OCI-LY1 (cell line): ENCODE results near the gene BCL2.

Experiments
- EZH2 ChIP-seq: fragments of 200-600 bp; sonication (generic), shearing (Covaris generic); IDR thresholded peaks from 2 replicates; pipeline ENCODE4 v1.8.0; 2017; ENCODE audit warnings: borderline replicate concordance, mixed run types, mild to moderate bottlenecking, antibody characterized with exemption, low read length, moderate library complexity, mixed read lengths
- TF ChIP-seq, protein P1 (sequence below): fragments of 200-600 bp; sonication (generic), shearing (Covaris generic); IDR thresholded peaks from 2 replicates; pipeline ENCODE4 v1.5.1; 2017; ENCODE audit warnings: mild to moderate bottlenecking, antibody characterized with exemption, low read length, moderate library complexity, mixed read lengths

DNA sequence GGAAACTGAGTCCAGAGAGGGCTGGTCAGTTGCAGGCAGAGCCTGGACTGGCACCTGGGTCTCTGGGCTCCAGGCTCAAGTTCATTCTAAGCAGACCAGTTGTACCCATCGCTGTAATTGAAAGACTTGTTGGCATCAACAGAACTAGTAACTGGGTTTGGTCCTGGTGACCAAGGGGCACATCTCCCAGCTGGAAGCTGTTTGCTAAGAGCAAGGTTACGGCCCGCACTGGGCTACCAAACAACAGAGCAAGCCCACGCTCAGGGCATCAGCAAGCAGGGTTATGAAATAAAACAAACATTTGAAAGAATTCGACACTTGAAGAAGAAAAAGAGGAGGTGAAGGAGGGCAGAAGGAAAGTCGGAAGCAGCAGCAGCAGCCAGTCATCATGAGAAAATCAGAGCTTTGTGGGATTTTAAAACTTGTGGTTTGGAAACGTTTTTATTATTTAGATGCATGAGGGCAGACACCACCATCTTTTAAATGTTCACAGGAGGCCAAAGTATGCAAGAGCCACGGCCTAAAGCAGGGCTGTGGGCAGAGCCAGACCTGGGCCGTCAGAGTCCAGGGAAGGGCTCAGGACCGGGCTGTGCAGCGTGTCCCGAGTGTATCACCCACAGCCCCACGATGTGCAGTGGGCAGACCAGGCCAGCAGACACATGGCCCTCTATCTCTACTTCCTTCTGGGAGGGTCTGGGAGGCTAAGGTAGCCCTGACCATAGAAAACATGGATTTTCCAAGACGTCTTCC is 220.3 kb downstream of the BCL2 start:
- TF ChIP-seq, protein P1, sequence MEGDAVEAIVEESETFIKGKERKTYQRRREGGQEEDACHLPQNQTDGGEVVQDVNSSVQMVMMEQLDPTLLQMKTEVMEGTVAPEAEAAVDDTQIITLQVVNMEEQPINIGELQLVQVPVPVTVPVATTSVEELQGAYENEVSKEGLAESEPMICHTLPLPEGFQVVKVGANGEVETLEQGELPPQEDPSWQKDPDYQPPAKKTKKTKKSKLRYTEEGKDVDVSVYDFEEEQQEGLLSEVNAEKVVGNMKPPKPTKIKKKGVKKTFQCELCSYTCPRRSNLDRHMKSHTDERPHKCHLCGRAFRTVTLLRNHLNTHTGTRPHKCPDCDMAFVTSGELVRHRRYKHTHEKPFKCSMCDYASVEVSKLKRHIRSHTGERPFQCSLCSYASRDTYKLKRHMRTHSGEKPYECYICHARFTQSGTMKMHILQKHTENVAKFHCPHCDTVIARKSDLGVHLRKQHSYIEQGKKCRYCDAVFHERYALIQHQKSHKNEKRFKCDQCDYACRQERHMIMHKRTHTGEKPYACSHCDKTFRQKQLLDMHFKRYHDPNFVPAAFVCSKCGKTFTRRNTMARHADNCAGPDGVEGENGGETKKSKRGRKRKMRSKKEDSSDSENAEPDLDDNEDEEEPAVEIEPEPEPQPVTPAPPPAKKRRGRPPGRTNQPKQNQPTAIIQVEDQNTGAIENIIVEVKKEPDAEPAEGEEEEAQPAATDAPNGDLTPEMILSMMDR: no peak
- no peak for TF ChIP-seq EZH2
